Measurements from ENCODE around the gene BCKDHA.

DNA sequence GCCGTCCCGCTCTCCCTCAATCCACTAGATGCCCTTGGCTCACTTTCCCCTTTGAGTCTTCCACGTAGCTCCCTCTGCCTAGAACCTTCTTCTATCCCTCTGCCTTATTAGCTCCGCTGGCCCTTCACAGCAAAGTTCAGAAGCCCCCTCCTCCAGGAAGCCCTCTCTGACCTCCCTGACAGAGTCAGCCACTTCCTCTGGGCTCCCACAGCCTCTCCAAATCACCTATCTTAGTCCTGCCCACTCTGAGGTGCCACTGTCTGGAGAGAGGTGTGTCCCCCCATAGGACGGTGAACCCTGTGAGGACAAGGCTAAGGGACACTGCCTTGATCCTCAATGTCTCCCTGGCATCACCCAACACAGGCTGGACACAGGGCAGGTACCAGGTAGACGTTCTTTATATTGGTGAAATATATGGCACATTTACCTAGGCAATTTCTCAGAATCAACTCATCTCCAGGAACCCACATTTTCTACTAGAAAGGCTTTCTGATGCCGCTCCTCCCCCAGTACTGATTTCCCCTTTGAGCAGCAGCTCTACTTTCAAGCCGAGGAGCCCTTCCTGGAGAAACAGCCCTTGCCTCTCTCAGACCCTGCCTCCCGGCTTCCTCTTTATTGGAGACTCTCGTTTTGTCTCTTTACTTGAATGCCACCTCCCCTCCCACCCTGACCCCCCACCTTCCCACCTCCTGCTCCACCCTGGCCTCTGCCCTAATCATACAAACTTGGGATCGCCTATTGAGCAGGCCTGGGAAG is 40.5 kb upstream of the BCKDHA start:
- TF ChIP-seq, protein P1, sequence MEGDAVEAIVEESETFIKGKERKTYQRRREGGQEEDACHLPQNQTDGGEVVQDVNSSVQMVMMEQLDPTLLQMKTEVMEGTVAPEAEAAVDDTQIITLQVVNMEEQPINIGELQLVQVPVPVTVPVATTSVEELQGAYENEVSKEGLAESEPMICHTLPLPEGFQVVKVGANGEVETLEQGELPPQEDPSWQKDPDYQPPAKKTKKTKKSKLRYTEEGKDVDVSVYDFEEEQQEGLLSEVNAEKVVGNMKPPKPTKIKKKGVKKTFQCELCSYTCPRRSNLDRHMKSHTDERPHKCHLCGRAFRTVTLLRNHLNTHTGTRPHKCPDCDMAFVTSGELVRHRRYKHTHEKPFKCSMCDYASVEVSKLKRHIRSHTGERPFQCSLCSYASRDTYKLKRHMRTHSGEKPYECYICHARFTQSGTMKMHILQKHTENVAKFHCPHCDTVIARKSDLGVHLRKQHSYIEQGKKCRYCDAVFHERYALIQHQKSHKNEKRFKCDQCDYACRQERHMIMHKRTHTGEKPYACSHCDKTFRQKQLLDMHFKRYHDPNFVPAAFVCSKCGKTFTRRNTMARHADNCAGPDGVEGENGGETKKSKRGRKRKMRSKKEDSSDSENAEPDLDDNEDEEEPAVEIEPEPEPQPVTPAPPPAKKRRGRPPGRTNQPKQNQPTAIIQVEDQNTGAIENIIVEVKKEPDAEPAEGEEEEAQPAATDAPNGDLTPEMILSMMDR (IDR thresholded peaks at IDR 0.05; ENCODE audit: poor library complexity, severe bottlenecking): no peak
- TF ChIP-seq EP300 (conservative IDR thresholded peaks at IDR 0.05; ENCODE audit: poor library complexity, severe bottlenecking) (no peak), EZH2 (IDR thresholded peaks at IDR 0.05; ENCODE audit: borderline replicate concordance, insufficient read depth, low read length, poor library complexity, severe bottlenecking) (no peak), RAD21 (conservative IDR thresholded peaks at IDR 0.05) (no peak), TAF1 (IDR thresholded peaks at IDR 0.05; ENCODE audit: low read depth) (no peak), MXI1 (conservative IDR thresholded peaks at IDR 0.05; ENCODE audit: poor library complexity, severe bottlenecking) (no peak)
- TF ChIP-seq, protein P2, sequence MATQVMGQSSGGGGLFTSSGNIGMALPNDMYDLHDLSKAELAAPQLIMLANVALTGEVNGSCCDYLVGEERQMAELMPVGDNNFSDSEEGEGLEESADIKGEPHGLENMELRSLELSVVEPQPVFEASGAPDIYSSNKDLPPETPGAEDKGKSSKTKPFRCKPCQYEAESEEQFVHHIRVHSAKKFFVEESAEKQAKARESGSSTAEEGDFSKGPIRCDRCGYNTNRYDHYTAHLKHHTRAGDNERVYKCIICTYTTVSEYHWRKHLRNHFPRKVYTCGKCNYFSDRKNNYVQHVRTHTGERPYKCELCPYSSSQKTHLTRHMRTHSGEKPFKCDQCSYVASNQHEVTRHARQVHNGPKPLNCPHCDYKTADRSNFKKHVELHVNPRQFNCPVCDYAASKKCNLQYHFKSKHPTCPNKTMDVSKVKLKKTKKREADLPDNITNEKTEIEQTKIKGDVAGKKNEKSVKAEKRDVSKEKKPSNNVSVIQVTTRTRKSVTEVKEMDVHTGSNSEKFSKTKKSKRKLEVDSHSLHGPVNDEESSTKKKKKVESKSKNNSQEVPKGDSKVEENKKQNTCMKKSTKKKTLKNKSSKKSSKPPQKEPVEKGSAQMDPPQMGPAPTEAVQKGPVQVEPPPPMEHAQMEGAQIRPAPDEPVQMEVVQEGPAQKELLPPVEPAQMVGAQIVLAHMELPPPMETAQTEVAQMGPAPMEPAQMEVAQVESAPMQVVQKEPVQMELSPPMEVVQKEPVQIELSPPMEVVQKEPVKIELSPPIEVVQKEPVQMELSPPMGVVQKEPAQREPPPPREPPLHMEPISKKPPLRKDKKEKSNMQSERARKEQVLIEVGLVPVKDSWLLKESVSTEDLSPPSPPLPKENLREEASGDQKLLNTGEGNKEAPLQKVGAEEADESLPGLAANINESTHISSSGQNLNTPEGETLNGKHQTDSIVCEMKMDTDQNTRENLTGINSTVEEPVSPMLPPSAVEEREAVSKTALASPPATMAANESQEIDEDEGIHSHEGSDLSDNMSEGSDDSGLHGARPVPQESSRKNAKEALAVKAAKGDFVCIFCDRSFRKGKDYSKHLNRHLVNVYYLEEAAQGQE (IDR thresholded peaks at IDR 0.05; ENCODE audit: borderline replicate concordance): no peak

Measured in neural cell (in vitro differentiated cells).